OCI-LY3 (cell line): ENCODE measurements around the gene OSMR.

Experiments
- H2AFZ ChIP-seq: fragments of 200-600, 300-600 bp; shearing (Covaris generic); 2 replicates; pipeline ENCODE4 v1.6.0; 2014; ENCODE audit warnings: antibody characterized with exemption, low read depth, low read length
- H3K27ac ChIP-seq: fragments of 200-600, 300-600 bp; sonication (generic); 2 replicates; pipeline ENCODE4 v1.5.1; 2014; ENCODE audit warnings: mild to moderate bottlenecking, low read length, moderate library complexity, mixed read lengths
- H3K27me3 ChIP-seq: fragments of 200-600, 300-600 bp; sonication (generic); 2 replicates; pipeline ENCODE4 v1.6.1; 2014; ENCODE audit warnings: low read depth, low read length, mixed read lengths
- H3K36me3 ChIP-seq: fragments of 200-600, 300-600 bp; sonication (generic); replicated peaks from 2 replicates; pipeline ENCODE3; 2014; ENCODE audit warnings: low read depth, low read length, mixed read lengths
- H3K4me1 ChIP-seq: fragments of 300-600, 200-600 bp; sonication (generic); 2 replicates; pipeline ENCODE4 v1.6.1; 2014; ENCODE audit warnings: low read length, mixed read lengths
- H3K4me2 ChIP-seq: fragments of 200-600, 300-600 bp; sonication (generic); 2 replicates; pipeline ENCODE4 v1.6.1; 2014; ENCODE audit warnings: low read length, mixed read lengths
- H3K4me3 ChIP-seq: fragments of 300-600, 200-600 bp; sonication (generic); 2 replicates; pipeline ENCODE4 v1.5.1; 2014; ENCODE audit warnings: antibody characterized with exemption, mild to moderate bottlenecking, low read length, moderate library complexity
- H3K79me2 ChIP-seq: fragments of 300-600, 200-600 bp; shearing (Covaris generic); 2 replicates; pipeline ENCODE4 v1.6.1; 2014; ENCODE audit warnings: mild to moderate bottlenecking, low read length, mixed read lengths
- H3K9ac ChIP-seq: fragments of 300-600, 200-600 bp; shearing (Covaris generic); 2 replicates; pipeline ENCODE4 v1.6.0; 2014; ENCODE audit warnings: mild to moderate bottlenecking, low read length, moderate library complexity
- H3K9me3 ChIP-seq: fragments of 200-600, 300-600 bp; shearing (Covaris generic); 2 replicates; pipeline ENCODE4 v1.6.1; 2014; ENCODE audit warnings: low read length, mixed read lengths; ENCODE audit not compliant: insufficient read depth
- H4K20me1 ChIP-seq: fragments of 200-600, 300-600 bp; sonication (generic); 2 replicates; pipeline ENCODE4 v1.6.1; 2016; ENCODE audit warnings: low read length, mixed read lengths; ENCODE audit not compliant: insufficient read depth
- CTCF ChIP-seq: fragments of 200-600, 300-600 bp; sonication (generic); IDR thresholded peaks from 2 replicates; pipeline ENCODE4 v1.5.1; 2014; ENCODE audit warnings: antibody characterized with exemption, low read length, low read depth
- EZH2phosphoT487 ChIP-seq: fragments of 200-600 bp; shearing (Covaris generic); IDR thresholded peaks from 2 replicates; pipeline ENCODE4 v1.6.1; 2018; ENCODE audit warnings: antibody characterized with exemption, mixed run types, low read depth

The OSMR gene

GRCh38 chr5:38935437-38935836, 89.6 kb downstream of the OSMR start:
- Histone ChIP-seq H3K9ac (no peak overlapping the region), H3K4me1 (no peaks in the 10 kb centered on the region), H4K20me1 (no peaks in the 10 kb centered on the region), H2AFZ (no peak overlapping the region), H3K4me2 (no peak overlapping the region), H3K79me2 (no peaks in the 10 kb centered on the region), H3K9me3 (no peaks in the 10 kb centered on the region), H3K27me3 (no peaks in the 10 kb centered on the region), H3K36me3 (no peaks in the 10 kb centered on the region), H3K4me3 (no peak overlapping the region), H3K27ac (no peak overlapping the region)
- TF ChIP-seq CTCF: no peak
- TF ChIP-seq EZH2phosphoT487: no peak

- H3K36me3 ChIP-seq: no peaks in the 10 kb centered on the region
- no peak overlapping the region for H3K4me3 ChIP-seq
- TF ChIP-seq EZH2phosphoT487 (no peak), CTCF (no peak)
- H3K27me3 ChIP-seq: no peaks in the 10 kb centered on the region
- no peaks in the 10 kb centered on the region for H3K4me1 ChIP-seq
- H3K9me3 ChIP-seq: no peaks in the 10 kb centered on the region
- no peaks in the 10 kb centered on the region for H4K20me1 ChIP-seq
- no peak overlapping the region for H3K4me2 ChIP-seq
- H2AFZ ChIP-seq: no peak overlapping the region
- no peak overlapping the region for H3K9ac ChIP-seq
- no peaks in the 10 kb centered on the region for H3K79me2 ChIP-seq
- H3K27ac ChIP-seq: no peak overlapping the region
Measured at GRCh38 chr5:38936269-38936668, 90.5 kb downstream of the OSMR start.

GRCh38 chr5:38938424-38938823, 92.6 kb downstream of the OSMR start:
- no peak overlapping the region for H3K9ac ChIP-seq
- H3K4me2 ChIP-seq: no peak overlapping the region
- H3K27me3 ChIP-seq: no peaks in the 10 kb centered on the region
- no peak overlapping the region for H3K4me3 ChIP-seq
- H3K79me2 ChIP-seq: no peaks in the 10 kb centered on the region
- TF ChIP-seq CTCF (no peak), EZH2phosphoT487 (no peak)
- H4K20me1 ChIP-seq: no peaks in the 10 kb centered on the region
- H3K36me3 ChIP-seq: no peaks in the 10 kb centered on the region
- H3K27ac ChIP-seq: no peak overlapping the region
- no peak overlapping the region for H2AFZ ChIP-seq
- no peaks in the 10 kb centered on the region for H3K4me1 ChIP-seq
- no peaks in the 10 kb centered on the region for H3K9me3 ChIP-seq

DNA sequence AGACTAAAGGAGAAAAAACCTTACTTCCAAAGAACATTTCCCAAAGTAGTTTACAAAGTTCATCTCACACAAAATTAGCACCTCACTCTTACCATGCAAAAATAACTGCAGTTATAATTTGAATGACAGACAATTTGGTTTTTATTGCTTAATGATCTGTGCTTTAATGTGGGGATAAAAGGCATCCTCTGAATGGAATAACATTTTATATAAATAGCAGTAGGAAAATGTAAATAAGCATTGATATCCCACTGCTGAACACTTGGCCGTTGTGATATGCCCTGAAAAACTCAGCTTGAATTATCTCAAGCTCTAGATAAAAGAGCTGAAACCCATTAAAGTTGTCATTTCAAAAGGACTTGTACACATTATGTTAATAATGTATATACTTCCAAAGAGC, 93.2 kb downstream of the OSMR start:
- TF ChIP-seq CTCF (no peak), EZH2phosphoT487 (no peak)

More for the DNA sequence above, 93.2 kb downstream of the OSMR start:
- Histone ChIP-seq H3K4me2 (no peak overlapping the region), H3K9me3 (no peaks in the 10 kb centered on the region), H4K20me1 (no peaks in the 10 kb centered on the region), H2AFZ (no peak overlapping the region), H3K27me3 (no peaks in the 10 kb centered on the region), H3K79me2 (no peaks in the 10 kb centered on the region), H3K9ac (no peak overlapping the region), H3K4me1 (no peaks in the 10 kb centered on the region), H3K27ac (no peak overlapping the region), H3K36me3 (no peaks in the 10 kb centered on the region), H3K4me3 (no peak overlapping the region)
